ENCODE measurements around the gene CR2.

GRCh38 chr1:207453710-207454045 is 450 bp upstream of the CR2 start:
- TF ChIP-seq, protein P1, sequence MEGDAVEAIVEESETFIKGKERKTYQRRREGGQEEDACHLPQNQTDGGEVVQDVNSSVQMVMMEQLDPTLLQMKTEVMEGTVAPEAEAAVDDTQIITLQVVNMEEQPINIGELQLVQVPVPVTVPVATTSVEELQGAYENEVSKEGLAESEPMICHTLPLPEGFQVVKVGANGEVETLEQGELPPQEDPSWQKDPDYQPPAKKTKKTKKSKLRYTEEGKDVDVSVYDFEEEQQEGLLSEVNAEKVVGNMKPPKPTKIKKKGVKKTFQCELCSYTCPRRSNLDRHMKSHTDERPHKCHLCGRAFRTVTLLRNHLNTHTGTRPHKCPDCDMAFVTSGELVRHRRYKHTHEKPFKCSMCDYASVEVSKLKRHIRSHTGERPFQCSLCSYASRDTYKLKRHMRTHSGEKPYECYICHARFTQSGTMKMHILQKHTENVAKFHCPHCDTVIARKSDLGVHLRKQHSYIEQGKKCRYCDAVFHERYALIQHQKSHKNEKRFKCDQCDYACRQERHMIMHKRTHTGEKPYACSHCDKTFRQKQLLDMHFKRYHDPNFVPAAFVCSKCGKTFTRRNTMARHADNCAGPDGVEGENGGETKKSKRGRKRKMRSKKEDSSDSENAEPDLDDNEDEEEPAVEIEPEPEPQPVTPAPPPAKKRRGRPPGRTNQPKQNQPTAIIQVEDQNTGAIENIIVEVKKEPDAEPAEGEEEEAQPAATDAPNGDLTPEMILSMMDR (optimal IDR thresholded peaks at IDR 0.05 in 1 of 3, IDR thresholded peaks at IDR 0.05 in 1 of 3, conservative IDR thresholded peaks at IDR 0.05 in 1 of 3; ENCODE audit: extremely low read depth in 1 of 3, insufficient read depth in 2 of 3, low read length in 3 of 3): no peak
- no peak for TF ChIP-seq EZH2 (IDR thresholded peaks at IDR 0.05; ENCODE audit: low read length)

All from keratinocyte (primary cell).